GM20000 (cell line): ENCODE results near the gene MBD3.

Source experiments
- DNase-seq: peaks from one replicate; pipeline ENCODE4 v3.0.0; 2012; ENCODE audit warnings: low spot score
- TF ChIP-seq, protein P1 (sequence below): IDR thresholded peaks from 2 replicates; pipeline ENCODE4 v1.5.1; 2012; ENCODE audit warnings: mild to moderate bottlenecking, control low read depth; ENCODE audit errors: extremely low read depth, missing control alignments

MBD3 gene

DNA sequence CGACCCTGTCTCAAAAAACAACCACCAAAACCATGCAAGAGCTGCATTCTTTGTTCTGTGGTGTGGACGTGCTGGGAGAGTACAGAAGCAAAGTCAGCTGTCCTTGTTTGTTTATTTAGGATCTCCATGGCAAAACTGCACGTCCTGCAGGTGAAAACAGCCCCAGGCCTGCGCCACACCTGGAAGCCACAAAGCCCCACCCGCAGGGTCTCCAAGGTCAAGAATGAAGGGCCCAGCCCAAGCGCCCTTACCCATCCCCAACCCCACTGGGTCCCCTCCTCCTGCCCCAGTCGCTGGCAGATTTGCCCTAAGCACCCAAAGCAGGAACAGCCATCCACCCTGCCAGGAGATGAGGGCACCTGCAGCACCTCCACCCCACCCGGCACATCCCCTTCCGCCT is 10.5 kb downstream of the MBD3 start:
- TF ChIP-seq, protein P1, sequence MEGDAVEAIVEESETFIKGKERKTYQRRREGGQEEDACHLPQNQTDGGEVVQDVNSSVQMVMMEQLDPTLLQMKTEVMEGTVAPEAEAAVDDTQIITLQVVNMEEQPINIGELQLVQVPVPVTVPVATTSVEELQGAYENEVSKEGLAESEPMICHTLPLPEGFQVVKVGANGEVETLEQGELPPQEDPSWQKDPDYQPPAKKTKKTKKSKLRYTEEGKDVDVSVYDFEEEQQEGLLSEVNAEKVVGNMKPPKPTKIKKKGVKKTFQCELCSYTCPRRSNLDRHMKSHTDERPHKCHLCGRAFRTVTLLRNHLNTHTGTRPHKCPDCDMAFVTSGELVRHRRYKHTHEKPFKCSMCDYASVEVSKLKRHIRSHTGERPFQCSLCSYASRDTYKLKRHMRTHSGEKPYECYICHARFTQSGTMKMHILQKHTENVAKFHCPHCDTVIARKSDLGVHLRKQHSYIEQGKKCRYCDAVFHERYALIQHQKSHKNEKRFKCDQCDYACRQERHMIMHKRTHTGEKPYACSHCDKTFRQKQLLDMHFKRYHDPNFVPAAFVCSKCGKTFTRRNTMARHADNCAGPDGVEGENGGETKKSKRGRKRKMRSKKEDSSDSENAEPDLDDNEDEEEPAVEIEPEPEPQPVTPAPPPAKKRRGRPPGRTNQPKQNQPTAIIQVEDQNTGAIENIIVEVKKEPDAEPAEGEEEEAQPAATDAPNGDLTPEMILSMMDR: no peak
- no peak for DNase-seq

DNA sequence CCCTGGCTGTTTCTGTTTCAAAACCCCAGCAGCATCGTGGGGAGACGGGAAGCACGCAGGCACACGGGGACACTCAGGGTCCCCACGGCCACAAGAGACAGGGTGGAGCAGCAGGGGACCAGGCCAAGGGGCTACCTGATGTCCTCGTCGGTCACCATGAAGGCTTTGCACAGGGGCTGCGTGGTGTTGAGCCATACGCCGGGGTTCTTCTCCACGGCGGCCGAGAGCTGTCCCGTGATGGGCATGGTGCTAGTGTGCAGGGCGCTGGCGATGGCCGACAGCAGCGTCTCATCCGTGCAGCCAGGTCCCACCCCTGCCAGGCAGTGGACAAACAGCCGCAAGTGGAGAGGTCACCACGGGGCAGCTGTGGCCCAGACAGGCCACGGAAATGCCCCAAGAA is 11.7 kb downstream of the MBD3 start:
- TF ChIP-seq, protein P1: no peak
- no peak for DNase-seq

DNA sequence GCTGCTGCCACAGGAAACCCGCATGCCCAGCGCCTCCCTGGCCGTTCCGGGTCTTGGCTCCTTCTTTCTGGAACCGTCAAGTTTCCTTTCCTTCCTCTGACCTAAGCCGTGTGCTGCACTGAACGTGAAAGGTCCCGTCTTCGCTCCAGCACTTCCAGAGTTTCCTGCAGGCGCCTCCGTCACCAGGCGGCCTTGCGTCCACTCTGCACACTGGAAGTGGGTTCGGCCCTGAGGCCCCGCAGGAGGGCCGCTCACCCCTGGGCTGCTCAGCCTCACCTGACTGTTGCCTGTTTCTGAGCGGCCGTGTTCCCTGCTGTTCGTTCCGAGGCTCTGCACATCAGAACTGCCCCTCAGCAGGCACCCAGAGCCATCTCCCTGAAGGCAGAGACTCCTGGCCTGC is 12.3 kb downstream of the MBD3 start:
- TF ChIP-seq, protein P1: no peak
- DNase-seq: no peak

DNA sequence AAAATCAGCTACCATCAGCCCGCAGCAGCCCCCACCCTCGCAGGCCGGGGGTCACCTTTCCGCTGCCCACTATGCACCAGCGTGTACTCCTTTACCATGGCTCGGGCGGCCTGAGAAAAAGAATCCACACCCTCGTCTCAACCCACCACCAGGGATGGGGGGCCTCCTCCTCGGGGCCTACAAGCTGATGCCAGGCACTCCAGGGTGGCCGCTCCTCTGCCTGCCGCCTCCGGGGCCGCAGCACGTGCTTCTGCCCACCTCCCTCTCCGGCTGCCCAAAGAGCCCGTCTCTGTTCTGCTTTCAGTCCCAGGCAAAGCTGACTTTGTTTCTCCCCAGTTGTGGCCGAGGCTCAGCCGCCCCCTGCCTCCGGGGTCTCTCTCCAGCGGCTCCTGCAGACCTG is 13.4 kb downstream of the MBD3 start:
- TF ChIP-seq, protein P1: no peak
- DNase-seq: no peak

DNA sequence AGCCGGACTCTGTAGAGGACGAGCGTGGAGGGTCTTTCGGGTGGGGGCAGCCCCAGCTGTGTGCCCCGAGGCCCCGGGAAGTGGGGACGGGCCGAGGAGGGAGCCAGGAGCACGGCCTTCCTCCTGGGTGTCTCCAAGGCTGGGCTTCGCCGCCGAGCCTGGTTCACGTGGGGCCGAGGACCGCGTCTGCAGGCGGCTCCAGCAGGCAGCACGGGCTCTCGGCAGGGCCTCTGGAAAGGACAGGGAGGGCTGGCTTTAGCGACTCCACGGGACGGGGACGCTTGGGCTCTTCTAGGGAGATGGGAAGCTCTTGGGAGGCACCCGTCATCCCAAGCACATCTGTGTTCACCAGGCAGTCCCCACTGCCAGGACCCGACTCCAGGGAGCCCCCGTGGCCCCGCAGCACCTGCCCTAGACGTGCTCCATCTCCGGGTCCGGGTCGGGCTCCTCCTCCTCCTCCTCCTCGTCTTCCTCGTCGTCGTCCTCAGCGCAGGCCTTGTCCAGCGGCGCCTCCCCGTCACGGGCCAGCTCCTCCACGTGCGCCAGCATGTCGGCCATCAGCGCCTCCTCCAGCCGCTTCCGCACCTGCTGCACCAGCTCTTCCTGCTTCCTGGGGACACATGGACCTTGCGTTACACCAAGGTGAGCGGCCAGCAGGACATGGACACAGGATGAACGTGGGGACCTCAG is 14.6 kb downstream of the MBD3 start:
- no peak for DNase-seq
- TF ChIP-seq, protein P1: no peak

DNA sequence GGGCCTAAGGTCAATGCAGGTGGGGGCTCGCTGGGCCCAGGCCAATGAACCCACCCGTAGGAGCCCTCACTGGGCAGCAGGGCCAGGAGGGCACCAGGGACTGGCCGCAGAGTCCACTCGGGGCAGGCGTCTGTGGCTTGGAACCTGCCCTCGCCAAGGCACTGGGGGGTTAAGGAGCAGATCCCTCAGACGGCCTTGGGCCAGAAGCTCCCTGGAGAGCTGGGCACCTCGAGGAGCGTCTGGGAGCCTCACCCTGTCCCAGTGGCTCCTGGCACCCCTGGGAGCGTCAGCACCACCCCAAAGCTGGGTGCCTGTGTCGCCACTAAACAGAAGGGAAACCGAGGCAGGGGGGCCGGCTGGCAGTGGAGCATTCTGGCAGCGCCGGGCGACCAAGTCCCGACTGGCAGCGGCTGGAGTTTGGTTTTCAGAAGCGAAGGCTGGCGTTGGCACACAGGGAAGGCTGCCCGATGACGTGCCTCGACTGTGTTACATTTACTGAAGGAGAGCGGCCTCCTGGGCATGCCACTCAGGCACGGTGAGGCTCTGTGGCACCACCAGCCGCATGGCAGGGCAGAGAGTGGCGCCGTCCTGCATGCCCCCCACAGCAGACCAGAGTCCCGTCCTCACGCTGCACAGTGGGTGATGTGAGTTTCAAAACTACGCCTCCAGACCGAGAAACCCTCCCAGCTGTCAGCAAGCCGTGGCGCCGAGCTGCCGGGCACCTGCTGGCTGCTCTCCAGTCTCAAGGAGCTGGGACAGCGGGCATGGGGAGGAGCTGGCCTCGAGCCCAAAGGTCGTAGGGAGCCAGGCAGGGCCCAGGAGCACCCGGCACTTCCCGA is 15.4 kb downstream of the MBD3 start:
- TF ChIP-seq, protein P1: no peak
- DNase-seq: no peak

DNA sequence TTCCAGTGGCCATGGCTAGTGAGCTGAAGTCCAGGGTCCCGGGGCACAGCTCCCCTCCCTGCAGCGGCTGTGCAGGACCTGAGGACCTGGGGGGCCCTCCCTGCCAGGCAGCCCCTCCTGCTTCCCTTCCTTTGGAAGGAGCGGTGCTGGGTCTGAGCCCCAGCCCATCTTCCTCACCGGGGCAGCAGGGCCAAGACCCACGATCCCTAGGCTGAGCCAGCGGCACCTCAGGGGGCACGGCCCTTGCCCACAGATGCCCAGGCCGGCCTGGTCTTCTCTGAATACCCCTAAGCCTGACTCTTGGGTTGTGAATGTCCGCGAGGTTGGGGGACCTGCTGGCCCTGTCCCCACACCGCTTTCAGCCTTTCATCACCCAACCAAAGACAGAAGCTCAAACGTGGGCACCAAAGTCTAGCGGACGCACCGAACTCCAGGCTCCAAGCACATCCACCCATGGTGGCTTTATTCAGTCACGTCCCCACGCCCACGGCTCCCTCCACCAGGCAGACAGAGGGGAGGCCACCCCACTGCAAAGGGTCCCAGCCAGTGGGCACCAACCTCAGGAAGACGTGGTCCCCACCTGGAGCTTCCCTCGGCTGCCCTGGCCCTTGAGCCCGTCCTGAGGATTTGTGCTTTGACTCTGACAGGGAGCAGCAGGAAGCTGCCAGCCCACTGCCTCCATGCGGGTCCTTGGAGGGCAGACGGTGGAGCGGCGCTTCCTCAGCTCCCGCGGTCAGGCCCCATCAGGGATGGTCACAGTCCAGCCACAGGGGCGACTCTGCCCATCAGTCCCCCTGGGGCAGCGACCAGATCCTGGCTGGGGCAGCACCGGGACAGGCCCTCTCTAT is 16.2 kb downstream of the MBD3 start:
- DNase-seq: no peak
- TF ChIP-seq, protein P1: no peak
